NCI-H2196 (cell line): Measurements from ENCODE around the gene TUNAR.
"Not testable (repeated sequence)": the region's sequence is repeated elsewhere in the genome, so short reads cannot be mapped to it uniquely, and the experiment has no call there.

ENCODE experiments used
- DNase-seq: peaks from one replicate; lab custom pipeline; 2025; ENCODE audit not compliant: unreplicated experiment; lab: John Stamatoyannopoulos, UW

Gene TUNAR

DNA sequence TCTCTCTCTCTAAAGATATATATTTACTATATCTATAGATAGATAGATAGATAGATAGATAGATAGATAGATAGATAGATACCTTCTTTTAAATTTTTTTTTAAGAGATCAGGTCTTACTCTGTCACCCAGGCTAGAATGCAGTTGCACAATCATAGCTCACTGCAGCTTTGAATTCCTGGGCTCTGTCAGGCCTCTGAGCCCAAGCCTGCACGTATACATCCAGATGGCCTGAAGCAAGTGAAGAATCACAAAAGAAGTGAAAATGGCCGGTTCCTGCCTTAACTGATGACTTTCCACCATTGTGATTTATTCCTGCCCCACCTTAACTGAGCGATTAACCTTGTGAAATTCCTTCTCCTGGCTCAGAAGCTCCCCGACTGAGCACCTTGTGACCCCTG, 91.4 kb downstream of the TUNAR start:
- DNase-seq, result not testable (repeated sequence)
